HG03575 (cell line): ENCODE measurements around the gene RCN2.

ENCODE experiments used
- ATAC-seq: cut with Tn5 transposase; IDR thresholded peaks from one replicate; pipeline ENCODE4 v1.9.1; 2021; ENCODE audit not compliant: unreplicated experiment, insufficient number of reproducible peaks, low FRiP score; ENCODE audit errors: extremely low read depth

Gene RCN2

GRCh38 chr15:76988867-76989780 is 57.6 kb downstream of the RCN2 start:
- no peak for ATAC-seq

- no peak for ATAC-seq
These were observed 59.5 kb downstream of the RCN2 start for GRCh38 chr15:76991048-76991447.

GRCh38 chr15:76991741-76992645 is 60.4 kb downstream of the RCN2 start:
- ATAC-seq: no peak

- no peak for ATAC-seq
These were observed 61.7 kb downstream of the RCN2 start for GRCh38 chr15:76993114-76993725.

- ATAC-seq: no peak
These were observed 62.5 kb downstream of the RCN2 start for GRCh38 chr15:76994001-76994400.

- ATAC-seq: no peak
These were observed 62.9 kb downstream of the RCN2 start for GRCh38 chr15:76994496-76994895.

GRCh38 chr15:76994971-76995945 is 63.7 kb downstream of the RCN2 start, which contains the start of gene PSTPIP1:
PSTPIP1 (plus strand) TSS chr15:76995126; CDS start chr15:76995574, 448 bp downstream.
- ATAC-seq: no peak

- no peak for ATAC-seq
These were observed 64.6 kb downstream of the RCN2 start for GRCh38 chr15:76996076-76996525.

- no peak for ATAC-seq
These were observed 65.2 kb downstream of the RCN2 start for GRCh38 chr15:76996526-76997401.

- ATAC-seq: no peak
These were observed 67.2 kb downstream of the RCN2 start for GRCh38 chr15:76998663-76999285.

- no peak for ATAC-seq
These were observed 68.4 kb downstream of the RCN2 start for GRCh38 chr15:76999996-77000395.

GRCh38 chr15:77001351-77001750 is 69.8 kb downstream of the RCN2 start:
- ATAC-seq: no peak

- ATAC-seq: no peak
These were observed 70.4 kb downstream of the RCN2 start for GRCh38 chr15:77001966-77002365.

- ATAC-seq: no peak
These were observed 70.9 kb downstream of the RCN2 start for GRCh38 chr15:77002436-77002835.

- ATAC-seq: peak; percentile 40
These were observed 71.7 kb downstream of the RCN2 start for GRCh38 chr15:77002954-77003912.
